Measurements from ENCODE around the gene ZNF398. TPM values are rescaled to one million over a fixed set of nuclear protein-coding genes. Genes with fewer than 3 reads are reported as not detected.

Gene ZNF398
- total RNA-seq, 1 experiment from 2014 or later = 9.1 TPM

DNA sequence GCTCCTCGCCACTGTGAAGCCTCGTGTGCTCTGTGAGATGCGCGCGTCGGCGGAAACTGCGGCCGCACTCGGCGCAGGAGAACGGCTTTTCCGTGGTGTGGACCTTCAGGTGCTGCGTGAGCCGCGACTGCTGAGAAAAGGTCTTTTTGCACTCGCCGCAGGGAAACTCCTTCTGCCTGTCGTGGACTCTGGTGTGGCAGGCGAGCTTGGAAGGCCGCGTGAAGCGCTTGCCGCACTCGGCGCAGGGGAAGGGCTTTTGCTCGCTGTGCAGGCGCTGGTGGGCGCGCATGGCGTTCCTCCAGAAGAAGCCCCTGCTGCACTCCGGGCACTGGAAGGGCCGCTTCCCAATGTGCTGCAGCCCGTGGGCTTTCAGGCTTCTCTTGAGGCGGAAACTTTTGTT lies 43.0 kb upstream of the ZNF398 start:
- H3K4me1 ChIP-seq (ENCODE audit: insufficient read depth, low read length) = no peaks in the 10 kb centered on the region
- no peaks in the 10 kb centered on the region for H3K9me2 ChIP-seq (replicated peaks; ENCODE audit: low read length)
- H3K79me2 ChIP-seq (ENCODE audit: low read length) = no peaks in the 10 kb centered on the region
- H3K9ac ChIP-seq (ENCODE audit: low read length) = no peak overlapping the region
- H3F3A ChIP-seq (ENCODE audit: low read length, unreplicated experiment) = no peaks in the 10 kb centered on the region
- ChIA-PET POLR2A (ENCODE audit: unreplicated experiment) (no interaction called here), CTCF (no interaction called here)
- H3K27me3 ChIP-seq (ENCODE audit: low read length) = no peaks in the 10 kb centered on the region
- H3K9me3 ChIP-seq (ENCODE audit: low read length) = no peaks in the 10 kb centered on the region
- no peak overlapping the region for H3K27ac ChIP-seq (ENCODE audit: low read length)
- no peak for ATAC-seq
- H3K36me3 ChIP-seq (ENCODE audit: low read depth, low read length) = no peaks in the 10 kb centered on the region
- H2AFZ ChIP-seq (ENCODE audit: low read length) = no peak overlapping the region
- TF ChIP-seq, protein P1, sequence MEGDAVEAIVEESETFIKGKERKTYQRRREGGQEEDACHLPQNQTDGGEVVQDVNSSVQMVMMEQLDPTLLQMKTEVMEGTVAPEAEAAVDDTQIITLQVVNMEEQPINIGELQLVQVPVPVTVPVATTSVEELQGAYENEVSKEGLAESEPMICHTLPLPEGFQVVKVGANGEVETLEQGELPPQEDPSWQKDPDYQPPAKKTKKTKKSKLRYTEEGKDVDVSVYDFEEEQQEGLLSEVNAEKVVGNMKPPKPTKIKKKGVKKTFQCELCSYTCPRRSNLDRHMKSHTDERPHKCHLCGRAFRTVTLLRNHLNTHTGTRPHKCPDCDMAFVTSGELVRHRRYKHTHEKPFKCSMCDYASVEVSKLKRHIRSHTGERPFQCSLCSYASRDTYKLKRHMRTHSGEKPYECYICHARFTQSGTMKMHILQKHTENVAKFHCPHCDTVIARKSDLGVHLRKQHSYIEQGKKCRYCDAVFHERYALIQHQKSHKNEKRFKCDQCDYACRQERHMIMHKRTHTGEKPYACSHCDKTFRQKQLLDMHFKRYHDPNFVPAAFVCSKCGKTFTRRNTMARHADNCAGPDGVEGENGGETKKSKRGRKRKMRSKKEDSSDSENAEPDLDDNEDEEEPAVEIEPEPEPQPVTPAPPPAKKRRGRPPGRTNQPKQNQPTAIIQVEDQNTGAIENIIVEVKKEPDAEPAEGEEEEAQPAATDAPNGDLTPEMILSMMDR (conservative IDR thresholded peaks at IDR 0.05; ENCODE audit: low read depth, low read length) = no peak
- TF ChIP-seq EZH2 (IDR thresholded peaks at IDR 0.05; ENCODE audit: low read length, unreplicated experiment) = no peak
- no peak for TF ChIP-seq EZH2phosphoT487 (IDR thresholded peaks at IDR 0.05; ENCODE audit: borderline replicate concordance, low read length)
- no peak overlapping the region for H3K4me2 ChIP-seq (ENCODE audit: low read length)
- H3K4me3 ChIP-seq (ENCODE audit: low read length) = no peak overlapping the region
- DNase-seq = no peak
- intact Hi-C loops (cut with micrococcal nuclease) = no loop called here
- no TSS peak for BruUV-seq (replicated peaks)
- no peaks in the 10 kb centered on the region for H4K20me1 ChIP-seq (ENCODE audit: low read length)

DNA sequence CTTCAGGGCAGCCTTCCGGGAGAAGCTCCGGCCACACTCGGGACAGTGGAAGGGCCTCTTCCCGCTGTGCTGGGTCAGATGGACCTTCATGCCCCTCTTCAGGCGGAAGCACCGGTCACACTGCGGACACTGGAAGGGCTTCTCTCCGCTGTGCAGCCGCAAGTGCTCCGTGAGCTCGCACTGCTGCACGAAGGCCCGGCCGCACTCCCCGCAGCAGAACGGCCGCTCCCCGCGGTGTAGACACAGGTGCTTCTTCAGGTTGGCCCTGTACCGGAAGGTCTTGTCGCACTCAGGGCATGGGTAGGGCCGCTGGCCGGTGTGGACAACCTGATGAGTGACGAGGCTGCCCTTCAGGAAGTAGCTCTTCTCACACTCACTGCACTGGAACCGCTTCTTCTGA lies 42.5 kb upstream of the ZNF398 start:
- CTCF ChIA-PET = no interaction called here

DNA sequence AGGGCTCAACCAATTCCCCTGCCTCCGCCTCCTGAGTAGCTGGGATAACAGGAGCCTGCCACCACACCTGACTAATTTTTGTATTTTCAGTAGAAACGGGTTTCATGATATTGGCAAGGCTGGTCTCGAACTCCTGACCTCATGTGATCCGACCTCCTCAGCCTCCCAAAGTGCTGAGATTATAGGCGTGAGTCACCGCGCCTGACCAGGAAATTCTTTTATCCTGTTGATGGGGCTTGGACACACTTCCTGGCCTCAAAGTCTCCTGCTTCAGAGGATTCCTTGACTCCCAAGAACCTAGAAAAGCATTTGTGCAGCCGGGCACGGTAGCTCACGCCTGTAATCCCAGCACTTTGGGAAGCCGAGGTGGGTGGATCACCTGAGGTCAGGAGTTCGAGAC lies 37.3 kb upstream of the ZNF398 start:
- no peaks in the 10 kb centered on the region for H3K9me3 ChIP-seq (ENCODE audit: low read length)
- H3K9ac ChIP-seq (ENCODE audit: low read length) = no peak overlapping the region
- no peaks in the 10 kb centered on the region for H3K79me2 ChIP-seq (ENCODE audit: low read length)
- no peaks in the 10 kb centered on the region for H3K27me3 ChIP-seq (ENCODE audit: low read length)
- no peak overlapping the region for H2AFZ ChIP-seq (ENCODE audit: low read length)
- no peaks in the 10 kb centered on the region for H3K4me1 ChIP-seq (ENCODE audit: insufficient read depth, low read length)
- TF ChIP-seq EZH2 (IDR thresholded peaks at IDR 0.05; ENCODE audit: low read length, unreplicated experiment) (no peak), EZH2phosphoT487 (IDR thresholded peaks at IDR 0.05; ENCODE audit: borderline replicate concordance, low read length) (no peak)
- TF ChIP-seq, protein P1 (conservative IDR thresholded peaks at IDR 0.05; ENCODE audit: low read depth, low read length) = no peak
- no peaks in the 10 kb centered on the region for H3K36me3 ChIP-seq (ENCODE audit: low read depth, low read length)
- CTCF ChIA-PET = no interaction called here
- no peak overlapping the region for H3K4me3 ChIP-seq (ENCODE audit: low read length)
- no peak for DNase-seq
- no TSS peak for BruUV-seq (replicated peaks)
- POLR2A ChIA-PET (ENCODE audit: unreplicated experiment) = no interaction called here
- H3K27ac ChIP-seq (ENCODE audit: low read length) = no peak overlapping the region
- H4K20me1 ChIP-seq (ENCODE audit: low read length) = no peaks in the 10 kb centered on the region
- H3K4me2 ChIP-seq (ENCODE audit: low read length) = no peak overlapping the region
- H3K9me2 ChIP-seq (replicated peaks; ENCODE audit: low read length) = no peaks in the 10 kb centered on the region
- ATAC-seq = no peak
- H3F3A ChIP-seq (ENCODE audit: low read length, unreplicated experiment) = no peaks in the 10 kb centered on the region
- intact Hi-C loops (cut with micrococcal nuclease) = no loop called here

More for the DNA sequence above, 42.5 kb upstream of the ZNF398 start:
- Histone ChIP-seq H3K4me3 (ENCODE audit: low read length) (no peak overlapping the region), H4K20me1 (ENCODE audit: low read length) (no peaks in the 10 kb centered on the region), H3K4me2 (ENCODE audit: low read length) (no peak overlapping the region), H3K4me1 (ENCODE audit: insufficient read depth, low read length) (no peaks in the 10 kb centered on the region), H3K9me3 (ENCODE audit: low read length) (no peaks in the 10 kb centered on the region), H2AFZ (ENCODE audit: low read length) (no peak overlapping the region), H3K27me3 (ENCODE audit: low read length) (no peaks in the 10 kb centered on the region), H3K79me2 (ENCODE audit: low read length) (no peaks in the 10 kb centered on the region), H3F3A (ENCODE audit: low read length, unreplicated experiment) (no peaks in the 10 kb centered on the region), H3K27ac (ENCODE audit: low read length) (no peak overlapping the region), H3K9me2 (replicated peaks; ENCODE audit: low read length) (no peaks in the 10 kb centered on the region), H3K9ac (ENCODE audit: low read length) (no peak overlapping the region), H3K36me3 (ENCODE audit: low read depth, low read length) (no peaks in the 10 kb centered on the region)
- POLR2A ChIA-PET (ENCODE audit: unreplicated experiment) = no interaction called here
- intact Hi-C loops (cut with micrococcal nuclease) = no loop called here
- no peak for TF ChIP-seq EZH2 (IDR thresholded peaks at IDR 0.05; ENCODE audit: low read length, unreplicated experiment)
- TF ChIP-seq, protein P1 (conservative IDR thresholded peaks at IDR 0.05; ENCODE audit: low read depth, low read length) = no peak
- TF ChIP-seq EZH2phosphoT487 (IDR thresholded peaks at IDR 0.05; ENCODE audit: borderline replicate concordance, low read length) = no peak
- no peak for ATAC-seq
- BruUV-seq (replicated peaks) = no TSS peak
- no peak for DNase-seq
